ENCODE results near the gene NRDC.

NRDC gene

GRCh38 chr1:51850420-51851223 is 27.9 kb downstream of the NRDC start:
- TF ChIP-seq CTCF (IDR thresholded peaks at IDR 0.05; ENCODE audit: extremely low read depth, insufficient read depth, missing control alignments) = no peak
- in situ Hi-C loops (cut with MboI; ENCODE audit: low pct_unique_long_range_greater_than_20kb, low sequenced_read_pairs, unreplicated experiment) = no loop called here
- DNase-seq (ENCODE audit: low spot score) = no peak

GRCh38 chr1:51847294-51847920 is 31.1 kb downstream of the NRDC start:
- DNase-seq (ENCODE audit: low spot score) = no peak
- in situ Hi-C loops (cut with MboI; ENCODE audit: low pct_unique_long_range_greater_than_20kb, low sequenced_read_pairs, unreplicated experiment) = no loop called here

GRCh38 chr1:51843948-51844347 is 34.6 kb downstream of the NRDC start:
- DNase-seq (ENCODE audit: low spot score) = peak; percentile 62
- in situ Hi-C loops (cut with MboI; ENCODE audit: low pct_unique_long_range_greater_than_20kb, low sequenced_read_pairs, unreplicated experiment) = no loop called here
- no peak for TF ChIP-seq CTCF (IDR thresholded peaks at IDR 0.05; ENCODE audit: extremely low read depth, insufficient read depth, missing control alignments)

More at GRCh38 chr1:51847294-51847920, 31.1 kb downstream of the NRDC start:
- no peak for TF ChIP-seq CTCF (IDR thresholded peaks at IDR 0.05; ENCODE audit: extremely low read depth, insufficient read depth, missing control alignments)

- DNase-seq (ENCODE audit: low spot score) = no peak
- in situ Hi-C loops (cut with MboI; ENCODE audit: low pct_unique_long_range_greater_than_20kb, low sequenced_read_pairs, unreplicated experiment) = no loop called here
- no peak for TF ChIP-seq CTCF (IDR thresholded peaks at IDR 0.05; ENCODE audit: extremely low read depth, insufficient read depth, missing control alignments)
Observed at GRCh38 chr1:51842261-51842660, 36.3 kb downstream of the NRDC start.

- in situ Hi-C loops (cut with MboI; ENCODE audit: low pct_unique_long_range_greater_than_20kb, low sequenced_read_pairs, unreplicated experiment) = no loop called here
- TF ChIP-seq CTCF (IDR thresholded peaks at IDR 0.05; ENCODE audit: extremely low read depth, insufficient read depth, missing control alignments) = no peak
- no peak for DNase-seq (ENCODE audit: low spot score)
Observed at GRCh38 chr1:51840743-51841461, 37.6 kb downstream of the NRDC start.

- no peak for DNase-seq (ENCODE audit: low spot score)
- in situ Hi-C loops (cut with MboI; ENCODE audit: low pct_unique_long_range_greater_than_20kb, low sequenced_read_pairs, unreplicated experiment) = no loop called here
- TF ChIP-seq CTCF (IDR thresholded peaks at IDR 0.05; ENCODE audit: extremely low read depth, insufficient read depth, missing control alignments) = no peak
Observed at GRCh38 chr1:51840182-51840581, 38.3 kb downstream of the NRDC start.
